ENCODE data around the gene RAPGEF4. TPM values are rescaled to one million over a fixed set of nuclear protein-coding genes. Genes with fewer than 3 reads are reported as not detected.
A peak's percentile ranks its signal among the peaks of the same experiment; 100 is the strongest.

The RAPGEF4 gene
- total and polyA plus RNA-seq, 2 donors (not counting 1 experiment from before 2014, with no cell fraction given) = 0.22 to 0.30 TPM

DNA sequence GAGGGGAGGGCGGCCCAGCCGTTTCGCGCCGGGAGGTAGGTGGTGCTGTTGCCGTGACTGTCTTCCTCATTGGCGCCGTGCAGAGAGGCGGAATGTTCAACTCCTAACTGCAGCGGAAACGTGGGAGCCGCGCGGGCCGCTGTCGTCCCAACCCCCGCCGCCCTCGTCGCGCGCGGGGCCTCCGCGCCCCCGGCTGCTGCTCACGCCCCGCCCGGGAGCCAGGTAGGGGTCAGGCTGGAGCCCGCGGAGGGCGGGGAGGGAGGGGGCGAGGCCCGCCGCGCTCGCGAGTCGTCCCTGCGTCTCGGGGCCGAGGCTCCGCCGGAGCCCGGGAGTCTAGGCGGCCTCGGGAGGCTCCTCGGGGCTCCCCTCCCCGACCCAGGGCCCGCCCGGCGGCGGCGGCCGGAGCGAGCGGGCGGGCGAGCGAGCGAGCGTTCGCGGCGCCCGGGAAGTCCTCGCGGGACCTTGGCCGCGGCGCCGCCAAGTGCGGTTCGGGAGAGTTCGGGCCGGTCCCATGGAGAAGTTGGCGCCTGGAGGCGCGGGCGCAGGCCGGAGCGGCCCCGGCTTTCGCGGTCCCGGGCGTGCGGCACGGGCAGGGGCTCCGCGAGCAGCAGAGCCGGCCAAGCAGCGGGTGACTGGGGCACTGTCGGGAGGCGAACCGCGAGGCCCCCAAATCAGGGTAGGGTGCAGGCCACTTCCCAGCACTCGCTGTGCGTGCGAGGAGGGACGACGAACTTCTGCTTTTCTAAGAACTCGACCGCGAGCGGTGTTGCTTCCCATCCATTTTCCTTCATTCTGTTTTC lies 340.3 kb downstream of the RAPGEF4 start, which contains the start of gene MAP3K20:
Gene MAP3K20 (plus strand): TSS at position 66 of the 800 bp plus-strand sequence. CDS start 15,186 bp downstream, outside the sequence.
- Mint-ChIP-seq H3K4me3 (peak within 1 kb of the TSS; percentile 95), H3K9me3 (ENCODE audit: insufficient read depth) (no peaks in the 10 kb centered on the region), H3K27me3 (peaks cover 8% of the 10 kb centered on the region), H3K27ac (peak within 1 kb of the TSS; percentile 79), H3K4me1 (peaks cover 16% of the 10 kb centered on the region)
- Histone ChIP-seq H3K27ac (ENCODE audit: low read length in 2 of 2) (peak within 1 kb of the TSS in 1 of 2 donors; percentile 56), H2AFZ (ENCODE audit: insufficient read depth, low read depth, low read length, poor library complexity, severe bottlenecking) (peak within 1 kb of the TSS; percentile 86), H4K20me1 (ENCODE audit: control insufficient read depth, insufficient read depth, low read length, poor library complexity, severe bottlenecking) (no peaks in the 10 kb centered on the region), H3K4me1 (ENCODE audit: control insufficient read depth in 2 of 2, insufficient read depth in 2 of 2, low read length in 2 of 2) (peaks cover 9 to 11% of the 10 kb centered on the region in 2 donors), H3K36me3 (replicated peaks in 1 of 2; ENCODE audit: control extremely low read depth in 1 of 2, control insufficient read depth in 1 of 2, extremely low read depth in 1 of 2, insufficient read depth in 2 of 2, low read length in 1 of 2) (no peaks in the 10 kb centered on the region), H3K79me2 (ENCODE audit: control insufficient read depth, insufficient read depth, low read length) (peaks cover 5% of the 10 kb centered on the region), H3K4me2 (replicated peaks; ENCODE audit: low read depth, low read length, poor library complexity, severe bottlenecking) (peak within 1 kb of the TSS; percentile 91), H3K4me3 (ENCODE audit: control extremely low read depth in 1 of 5, extremely low read depth in 1 of 5, insufficient read depth in 1 of 5, low read depth in 2 of 5, low read length in 4 of 5) (peak within 1 kb of the TSS; percentile 49 to 87 (median 74)), H3K9me3 (ENCODE audit: control extremely low read depth in 1 of 3, control insufficient read depth in 2 of 3, insufficient read depth in 1 of 3, low read length in 2 of 3) (no peaks in the 10 kb centered on the region), H3K9ac (ENCODE audit: low read length) (peak within 1 kb of the TSS; percentile 74), H3K27me3 (replicated peaks in 1 of 4; ENCODE audit: control extremely low read depth in 1 of 4, control insufficient read depth in 3 of 4, insufficient read depth in 4 of 4, low read length in 3 of 4) (peaks cover 0 to 4% (median 0%) of the 10 kb centered on the region in 4 experiments)
- ATAC-seq (ENCODE audit: low read depth) (peak; percentile 77), DNase-seq (peak; percentile 76)
- WGBS (ENCODE audit: insufficient coverage) = under 1% methylated on average over 98 of the region's 106 CpGs
- no peak for TF ChIP-seq EZH2 (IDR thresholded peaks at IDR 0.05; ENCODE audit: borderline replicate concordance, insufficient read depth, low read depth, low read length, poor library complexity, severe bottlenecking)
- TF ChIP-seq, protein P1, sequence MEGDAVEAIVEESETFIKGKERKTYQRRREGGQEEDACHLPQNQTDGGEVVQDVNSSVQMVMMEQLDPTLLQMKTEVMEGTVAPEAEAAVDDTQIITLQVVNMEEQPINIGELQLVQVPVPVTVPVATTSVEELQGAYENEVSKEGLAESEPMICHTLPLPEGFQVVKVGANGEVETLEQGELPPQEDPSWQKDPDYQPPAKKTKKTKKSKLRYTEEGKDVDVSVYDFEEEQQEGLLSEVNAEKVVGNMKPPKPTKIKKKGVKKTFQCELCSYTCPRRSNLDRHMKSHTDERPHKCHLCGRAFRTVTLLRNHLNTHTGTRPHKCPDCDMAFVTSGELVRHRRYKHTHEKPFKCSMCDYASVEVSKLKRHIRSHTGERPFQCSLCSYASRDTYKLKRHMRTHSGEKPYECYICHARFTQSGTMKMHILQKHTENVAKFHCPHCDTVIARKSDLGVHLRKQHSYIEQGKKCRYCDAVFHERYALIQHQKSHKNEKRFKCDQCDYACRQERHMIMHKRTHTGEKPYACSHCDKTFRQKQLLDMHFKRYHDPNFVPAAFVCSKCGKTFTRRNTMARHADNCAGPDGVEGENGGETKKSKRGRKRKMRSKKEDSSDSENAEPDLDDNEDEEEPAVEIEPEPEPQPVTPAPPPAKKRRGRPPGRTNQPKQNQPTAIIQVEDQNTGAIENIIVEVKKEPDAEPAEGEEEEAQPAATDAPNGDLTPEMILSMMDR (IDR thresholded peaks at IDR 0.05) = no peak
- CTCF ChIA-PET = no interaction called here
- POLR2A ChIA-PET = no interaction called here
- intact Hi-C loops (cut with micrococcal nuclease) = loop anchor here (5.0 kb wide), 1 partner anchor 136 kb away; no protein-coding TSS in a partner anchor

All from B cell (primary cell).